Measurements from ENCODE around the gene AMOTL2. TPM values are rescaled to one million over a fixed set of nuclear protein-coding genes. Genes with fewer than 3 reads are reported as not detected.

AMOTL2 gene
- polyA plus RNA-seq, 3 donors, result 72.1 to 84.1 (median 82.1) TPM

GRCh38 chr3:134353831-134354611 is 20.2 kb downstream of the AMOTL2 start:
- DNase-seq (ENCODE audit: low read depth in 3 of 3, low spot score in 2 of 3), result no peak

- no peak for DNase-seq (ENCODE audit: low read depth in 3 of 3, low spot score in 2 of 3)
These were observed 20.9 kb downstream of the AMOTL2 start for GRCh38 chr3:134353171-134353825.

DNA sequence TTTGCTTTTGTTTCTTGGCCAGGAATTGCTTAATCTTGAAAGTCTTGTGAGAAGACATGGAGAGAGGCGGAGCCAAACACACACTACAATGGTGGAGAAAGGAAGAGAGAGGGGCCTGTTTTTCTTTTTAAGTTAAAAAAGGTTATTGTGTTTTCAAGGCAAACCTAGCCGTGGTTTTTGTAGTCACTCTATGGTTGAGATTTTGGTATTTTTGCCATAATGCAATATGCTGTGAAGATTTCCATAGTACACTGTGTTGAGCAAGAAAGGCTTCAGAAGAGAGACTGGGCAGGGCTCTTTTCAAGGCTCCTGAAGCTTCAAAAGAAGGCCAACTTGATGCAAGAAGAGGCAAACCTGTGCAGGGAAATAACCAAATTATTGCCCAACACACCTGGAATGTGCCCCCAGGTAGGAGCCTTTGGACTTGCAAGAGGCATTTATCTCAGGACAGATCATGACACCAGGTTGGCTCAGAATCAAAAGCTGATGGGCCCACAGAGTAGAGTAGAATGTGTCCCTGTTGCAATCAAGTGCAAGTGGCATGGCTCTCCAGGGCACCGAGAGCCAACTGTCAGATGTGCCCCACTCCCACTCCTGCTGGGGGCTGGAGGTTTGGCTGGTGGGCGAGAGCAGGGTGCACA is 22.1 kb downstream of the AMOTL2 start:
- no peak for DNase-seq (ENCODE audit: low read depth in 3 of 3, low spot score in 2 of 3)

GRCh38 chr3:134351427-134351826 is 22.8 kb downstream of the AMOTL2 start:
- no peak for DNase-seq (ENCODE audit: low read depth in 3 of 3, low spot score in 2 of 3)

DNA sequence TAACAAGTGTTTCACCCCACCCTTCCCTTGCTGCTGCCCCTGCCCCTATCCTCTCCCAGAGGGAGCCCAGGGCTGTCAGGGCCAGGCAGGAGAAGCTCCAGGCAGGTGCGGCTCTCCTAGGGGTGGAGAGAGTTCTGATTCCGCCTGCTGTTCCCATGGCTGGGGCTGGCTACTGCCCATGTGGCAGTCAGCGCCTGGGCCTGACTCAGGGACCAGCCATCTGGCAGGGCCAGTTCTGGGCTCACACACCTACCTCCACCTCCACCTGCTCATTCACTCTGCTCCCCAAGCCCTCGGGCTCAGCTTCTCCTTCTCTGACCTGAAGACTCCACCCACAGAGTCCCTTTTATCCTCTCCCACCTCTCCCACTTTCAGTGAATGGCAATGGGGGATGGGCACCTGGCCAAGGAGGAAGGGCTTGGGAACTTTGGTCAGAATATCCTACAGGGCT is 23.4 kb downstream of the AMOTL2 start:
- no peak for DNase-seq (ENCODE audit: low read depth in 3 of 3, low spot score in 2 of 3)

- DNase-seq (ENCODE audit: low read depth in 3 of 3, low spot score in 2 of 3), result no peak
These were observed 24.0 kb downstream of the AMOTL2 start for GRCh38 chr3:134350266-134350665.

GRCh38 chr3:134348524-134348923 is 25.7 kb downstream of the AMOTL2 start:
- DNase-seq (ENCODE audit: low read depth in 3 of 3, low spot score in 2 of 3), result no peak

DNA sequence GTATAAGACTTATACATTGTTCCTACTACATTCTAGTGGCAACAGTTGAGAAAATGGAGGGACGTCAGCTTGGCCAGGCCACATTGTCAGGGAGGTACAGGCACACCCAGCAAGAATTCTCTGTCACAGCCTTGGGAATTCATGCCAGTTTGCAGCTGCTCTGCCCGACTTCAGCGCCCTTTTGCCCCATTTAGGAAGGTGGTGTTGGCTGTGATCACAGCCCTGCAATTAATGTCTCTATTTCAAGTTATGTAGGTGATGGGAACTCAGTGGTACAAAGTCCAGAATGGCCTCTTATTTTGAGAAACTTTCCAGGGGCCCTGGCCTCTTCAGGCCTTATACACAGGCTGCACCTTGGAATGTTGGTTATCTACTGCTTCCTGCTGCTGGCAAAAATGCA is 26.7 kb downstream of the AMOTL2 start:
- DNase-seq (ENCODE audit: low read depth in 3 of 3, low spot score in 2 of 3), result no peak

- DNase-seq (ENCODE audit: low read depth in 3 of 3, low spot score in 2 of 3), result no peak
These were observed 27.5 kb downstream of the AMOTL2 start for GRCh38 chr3:134346744-134347143.

DNA sequence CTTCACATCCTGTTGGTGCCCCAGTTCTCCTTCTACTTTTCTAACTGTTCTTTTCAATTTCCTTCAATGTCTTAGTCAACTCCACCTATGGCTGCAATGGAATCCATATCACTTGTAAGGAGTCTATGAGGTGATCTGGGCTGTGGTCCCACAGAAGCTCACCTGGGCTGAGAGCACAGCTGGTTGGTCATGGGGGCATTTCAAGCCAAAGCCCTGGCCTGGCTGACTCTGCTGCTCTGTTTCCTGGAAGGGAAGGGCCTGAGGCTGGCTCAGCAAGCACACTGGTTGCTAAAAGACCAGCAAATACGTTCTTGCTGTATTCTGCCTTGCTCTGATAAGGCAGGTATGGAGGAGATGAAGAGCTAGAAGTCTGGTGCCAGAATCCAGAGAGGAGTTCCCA is 29.0 kb downstream of the AMOTL2 start:
- no peak for DNase-seq (ENCODE audit: low read depth in 3 of 3, low spot score in 2 of 3)

GRCh38 chr3:134344560-134344959 is 29.7 kb downstream of the AMOTL2 start:
- no peak for DNase-seq (ENCODE audit: low read depth in 3 of 3, low spot score in 2 of 3)

DNA sequence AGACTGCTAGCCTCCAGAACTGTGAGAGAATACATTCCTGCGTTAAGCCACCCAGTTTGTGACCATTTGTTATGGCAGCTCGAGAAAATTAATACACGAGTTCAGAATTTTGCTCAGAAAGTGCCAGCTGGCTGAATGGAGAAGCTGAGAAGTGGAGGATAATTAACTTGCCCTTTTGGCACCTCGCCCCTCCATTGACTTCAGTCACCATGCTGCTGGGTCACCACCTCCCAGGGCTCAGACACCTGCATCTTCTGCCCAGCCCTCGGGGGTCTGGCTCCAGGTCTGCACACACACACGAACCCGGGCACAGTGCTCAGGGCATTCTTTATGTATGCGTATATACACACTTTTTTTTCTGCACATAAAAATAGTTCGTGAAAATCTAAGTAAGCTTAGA is 32.0 kb downstream of the AMOTL2 start:
- DNase-seq (ENCODE audit: low read depth in 3 of 3, low spot score in 2 of 3), result no peak

DNA sequence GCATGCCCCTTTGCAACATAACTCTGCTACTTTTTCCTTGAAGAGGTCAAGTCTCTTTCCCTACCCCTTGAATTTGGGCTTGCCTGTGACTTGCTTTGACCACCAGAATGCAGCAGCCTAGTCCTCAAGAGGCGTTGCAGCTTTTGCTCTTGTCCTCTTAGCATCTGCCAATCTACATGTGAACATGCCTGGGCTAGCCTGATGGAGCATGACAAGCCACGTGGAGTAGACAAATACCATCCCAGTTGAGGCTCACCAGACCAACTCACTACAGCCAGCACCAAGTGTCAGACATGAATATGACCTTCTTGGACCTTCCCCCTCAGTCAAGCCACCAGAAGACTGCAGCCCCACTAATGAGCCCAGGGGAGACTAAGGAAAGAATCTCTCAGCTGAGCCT is 32.9 kb downstream of the AMOTL2 start:
- no peak for DNase-seq (ENCODE audit: low read depth in 3 of 3, low spot score in 2 of 3)

DNA sequence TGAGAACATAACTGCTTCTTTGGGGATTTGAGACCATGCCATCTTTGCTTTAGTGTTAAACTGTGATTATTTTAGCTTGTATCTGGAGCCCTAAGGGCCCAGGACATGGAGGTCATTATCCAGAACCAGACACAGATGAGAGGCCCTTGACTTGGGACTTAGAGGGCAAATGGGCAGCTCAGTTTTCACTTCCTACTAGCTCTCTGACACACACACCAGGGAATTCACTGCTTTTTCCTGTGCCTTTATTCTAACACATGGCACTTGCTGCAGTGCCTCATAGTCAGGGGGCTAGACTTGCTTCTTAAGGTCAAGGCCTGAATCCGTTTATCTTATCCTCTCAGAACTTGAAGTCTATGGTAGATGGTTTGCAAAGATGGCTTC is 33.3 kb downstream of the AMOTL2 start:
- no peak for DNase-seq (ENCODE audit: low read depth in 3 of 3, low spot score in 2 of 3)

DNA sequence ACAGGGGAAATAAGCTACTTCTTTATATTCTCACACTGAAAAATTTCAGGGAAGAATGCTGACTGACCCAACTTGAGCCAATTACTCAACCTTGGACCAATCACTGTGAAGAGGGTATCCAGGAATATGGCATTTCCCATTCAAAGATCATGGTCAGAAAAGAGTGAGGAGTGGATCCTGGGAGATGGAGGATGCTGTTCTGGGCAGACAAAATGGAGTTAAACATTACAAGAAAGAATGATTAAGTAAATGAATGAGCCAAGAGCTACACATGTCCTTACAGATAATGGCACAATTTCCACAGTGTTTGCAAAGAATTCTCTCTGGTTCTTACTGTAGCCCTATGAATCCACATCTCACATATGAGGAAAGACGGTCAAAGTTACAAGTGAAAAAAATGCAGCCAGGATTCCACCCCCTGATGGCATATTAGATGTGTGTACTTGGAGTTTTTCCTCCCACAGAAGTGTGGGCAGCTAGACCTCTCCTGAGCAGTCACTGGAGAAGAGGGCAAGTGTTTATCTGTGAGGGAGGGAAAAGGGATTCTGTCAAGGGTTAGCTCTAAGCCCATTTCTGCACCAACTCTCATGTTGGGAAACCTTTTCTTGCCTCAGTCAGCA is 33.8 kb downstream of the AMOTL2 start:
- DNase-seq (ENCODE audit: low read depth in 3 of 3, low spot score in 2 of 3), result no peak

GRCh38 chr3:134339913-134340312 is 34.3 kb downstream of the AMOTL2 start:
- DNase-seq (ENCODE audit: low read depth in 3 of 3, low spot score in 2 of 3), result no peak

DNA sequence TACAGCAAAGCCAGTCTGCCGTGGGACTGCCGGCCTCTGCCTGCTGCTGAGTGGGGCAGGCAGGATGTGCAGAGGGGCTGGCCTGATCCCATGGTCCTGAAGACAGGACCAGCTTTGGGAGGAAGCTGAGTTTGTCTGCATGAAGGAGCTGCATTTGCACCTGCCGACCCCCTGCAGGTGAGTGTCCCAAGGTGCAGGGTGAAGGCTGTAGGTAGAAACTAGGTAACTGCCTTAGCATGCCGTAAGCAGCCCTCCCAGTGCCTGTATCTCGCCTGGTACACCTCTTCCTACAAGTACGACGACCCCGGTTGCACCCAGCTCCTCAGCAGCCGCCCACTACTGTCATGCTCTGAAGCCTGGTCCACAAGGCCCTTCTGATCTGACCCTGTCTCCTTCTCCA is 34.9 kb downstream of the AMOTL2 start:
- DNase-seq (ENCODE audit: low read depth in 3 of 3, low spot score in 2 of 3), result no peak

DNA sequence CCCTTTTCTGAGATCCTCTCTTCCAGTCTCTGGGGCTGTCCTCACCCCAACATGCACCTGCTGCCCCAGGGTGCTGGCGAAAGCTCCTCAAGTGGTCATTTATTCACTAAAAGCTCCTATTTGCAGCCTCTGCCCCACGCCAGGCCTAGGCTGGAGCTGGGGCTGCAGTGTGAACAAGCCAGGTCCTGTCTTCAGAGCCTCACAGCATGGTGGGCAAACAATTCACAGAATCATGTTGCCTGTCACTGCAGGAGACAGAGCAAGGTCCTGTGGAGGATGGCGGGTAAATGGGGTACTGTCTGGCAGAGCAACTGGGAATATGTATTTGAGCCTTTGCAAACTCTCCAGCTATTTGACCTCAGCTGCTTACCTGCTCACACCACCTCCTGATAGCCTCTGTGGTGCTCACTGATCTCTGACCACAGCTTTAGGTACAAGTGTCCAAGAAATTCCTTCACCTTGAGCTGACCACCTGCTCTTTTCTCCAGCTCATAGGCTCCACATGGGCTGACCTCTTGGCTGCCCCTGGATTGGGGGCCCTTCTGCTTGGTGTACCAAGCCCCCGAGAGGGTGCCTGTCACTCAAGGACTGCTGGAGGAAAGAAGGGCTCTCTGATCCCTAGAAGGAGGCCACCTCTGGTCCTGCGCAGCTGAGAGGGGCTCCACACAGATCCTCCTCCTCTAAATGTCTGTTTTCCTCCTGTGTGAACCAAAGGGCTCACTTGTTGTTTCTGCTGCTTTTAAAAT is 35.6 kb downstream of the AMOTL2 start:
- no peak for DNase-seq (ENCODE audit: low read depth in 3 of 3, low spot score in 2 of 3)

DNA sequence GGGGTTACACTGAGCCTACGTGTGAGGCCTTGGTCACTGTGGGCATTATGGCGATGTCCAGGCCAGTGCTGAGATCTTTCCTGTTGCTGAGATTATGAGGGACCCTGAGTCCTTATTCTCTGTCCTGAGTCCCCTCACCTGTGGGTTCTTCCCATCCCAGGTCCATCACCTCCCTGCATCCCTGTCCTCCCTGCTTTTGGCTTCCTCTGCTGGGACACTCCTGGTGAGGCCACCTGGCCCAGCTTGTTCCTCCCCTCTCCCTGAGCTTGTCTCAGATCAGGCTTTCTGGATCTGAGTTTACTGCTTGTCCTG is 36.1 kb downstream of the AMOTL2 start:
- no peak for DNase-seq (ENCODE audit: low read depth in 3 of 3, low spot score in 2 of 3)

GRCh38 chr3:134337511-134338200 is 36.6 kb downstream of the AMOTL2 start:
- DNase-seq (ENCODE audit: low read depth in 3 of 3, low spot score in 2 of 3), result no peak
